Activated T-helper 1 cell treated with anti-CD3 and anti-CD28 coated beads, Interleukin-12 subunit alpha, Interleukin-12 subunit beta, Interleukin-2, Interleukin-4 antibody, amounts not matched to agents 30 ng/mL and 10 ng/mL and 1 ng/mL, durations not matched to agents 14 hours and 24 hours and 36 hours (primary cell): ENCODE measurements around the gene UBE2I. TPM values are rescaled to one million over a fixed set of nuclear protein-coding genes. Genes with fewer than 3 reads are reported as not detected.

ENCODE experiments used
- DNase-seq: peaks from one replicate; pipeline ENCODE4 v3.0.0; 2021; ENCODE audit warnings: low spot score
- H3K27ac Mint-ChIP-seq: one replicate; pipeline ENCODE4 v1.8.0; 2021; ENCODE audit warnings: mild to moderate bottlenecking, mixed read lengths
- H3K27me3 Mint-ChIP-seq: one replicate; pipeline ENCODE4 v1.8.0; 2022; ENCODE audit warnings: mild to moderate bottlenecking, moderate library complexity, mixed read lengths; ENCODE audit not compliant: insufficient read depth
- H3K36me3 Mint-ChIP-seq: one replicate; pipeline ENCODE4 v1.8.0; 2021; ENCODE audit warnings: low read depth, mixed read lengths
- H3K4me1 Mint-ChIP-seq: one replicate; pipeline ENCODE4 v1.8.0; 2021; ENCODE audit warnings: low read depth, mixed read lengths
- H3K4me3 Mint-ChIP-seq: one replicate; pipeline ENCODE4 v1.8.0; 2021; ENCODE audit warnings: mild to moderate bottlenecking, moderate library complexity, mixed read lengths
- H3K9me3 Mint-ChIP-seq: one replicate; pipeline ENCODE4 v1.8.0; 2021; ENCODE audit warnings: mixed read lengths
- intact Hi-C: fragments of 100-400 bp; cut with micrococcal nuclease; formaldehyde crosslinking; loops from one replicate; pipeline ENCODE4 v1.15.1; 2024
- total RNA-seq: library from RNA; stranded (reverse); gene quantifications from 2 replicates; pipeline ENCODE4 v1.2.3, GENCODE V29; 2022

The UBE2I gene
- total RNA-seq, 1 donor from 2014 or later: 257 TPM

DNA sequence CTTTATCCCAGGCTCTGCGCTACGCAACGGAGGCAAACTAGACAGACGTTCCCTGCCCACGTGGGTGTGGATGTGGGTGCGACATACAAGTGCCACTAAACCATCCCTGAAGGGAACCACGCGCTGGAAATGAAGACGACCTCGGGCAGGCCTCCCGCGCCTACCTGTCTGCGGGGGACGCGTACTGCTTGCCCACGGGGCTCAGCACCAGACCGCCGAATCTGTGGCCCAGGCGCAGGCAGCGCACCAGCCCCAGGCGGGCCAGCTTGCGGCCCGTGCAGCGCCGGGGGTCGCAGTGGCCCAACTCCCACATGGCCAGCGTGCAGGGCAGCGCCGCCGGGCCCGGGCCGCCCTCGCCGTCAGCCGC, 41.8 kb downstream of the UBE2I start:
- Mint-ChIP-seq H3K27ac (peak overlapping the region; percentile 48), H3K4me1 (peaks cover 18% of the 10 kb centered on the region), H3K9me3 (no peaks in the 10 kb centered on the region), H3K27me3 (peaks cover 3% of the 10 kb centered on the region), H3K4me3 (peak overlapping the region; percentile 86), H3K36me3 (peaks cover 3% of the 10 kb centered on the region)
- DNase-seq: no peak
- intact Hi-C loops: loop anchor here (1.0 to 5.0 kb wide), 5 partner anchors 8 to 261 kb away; partner anchors contain the start of genes BAIAP3, CRAMP1 and IFT140

DNA sequence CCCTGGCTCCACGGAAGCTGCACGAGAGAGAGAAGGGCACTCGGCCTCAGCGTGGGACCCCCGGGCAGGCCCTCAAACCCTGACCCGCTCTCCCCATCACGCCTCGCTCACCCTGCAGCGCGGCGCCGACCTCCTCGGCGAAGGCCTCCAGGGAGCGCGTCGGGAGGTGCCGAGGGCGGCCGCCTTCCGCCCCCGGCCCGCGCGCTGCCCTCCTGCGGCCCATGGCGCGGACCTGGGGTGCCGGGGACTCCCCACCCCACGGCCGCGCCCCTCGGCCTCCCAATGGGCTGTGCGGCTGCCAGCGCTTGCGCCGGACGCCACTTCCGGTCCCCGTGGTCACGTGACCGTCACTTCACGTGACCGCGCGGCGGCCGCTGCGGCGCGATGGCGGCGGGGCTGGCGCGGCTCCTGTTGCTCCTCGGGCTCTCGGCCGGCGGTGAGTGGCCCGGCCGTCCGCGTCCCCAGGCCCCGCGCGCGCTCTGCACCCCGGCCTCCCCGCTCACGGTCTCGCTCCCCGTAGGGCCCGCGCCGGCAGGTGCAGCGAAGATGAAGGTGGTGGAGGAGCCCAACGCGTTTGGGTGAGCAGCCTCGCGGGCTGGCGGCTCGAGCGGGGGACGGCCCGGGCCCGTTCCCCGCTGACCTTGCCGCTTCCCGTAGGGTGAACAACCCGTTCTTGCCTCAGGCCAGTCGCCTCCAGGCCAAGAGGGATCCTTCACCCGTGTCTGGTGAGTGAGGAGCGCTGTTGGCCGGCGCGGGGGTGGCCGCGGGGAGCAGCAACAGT, 42.3 kb downstream of the UBE2I start, which contains the start of the genes GNPTG and TSR3:
Gene GNPTG, plus strand, starts transcription at position 350 of the 781 bp plus-strand sequence. Its CDS starts 35 bp downstream, at position 385.
Gene TSR3, minus strand, starts transcription at position 297 of the 781 bp plus-strand sequence. Its CDS starts 74 bp downstream, at position 223.
- Mint-ChIP-seq H3K9me3 (no peaks in the 10 kb centered on the region), H3K36me3 (peaks cover 3% of the 10 kb centered on the region), H3K4me3 (peak within 1 kb of the TSS; percentile 90), H3K27ac (peak within 1 kb of the TSS; percentile 83), H3K4me1 (peaks cover 18% of the 10 kb centered on the region), H3K27me3 (peaks cover 3% of the 10 kb centered on the region)
- intact Hi-C loops: loop anchor here (1.0 to 5.0 kb wide), 5 partner anchors 8 to 261 kb away; partner anchors contain the start of genes BAIAP3, CRAMP1 and IFT140
- DNase-seq: peak; percentile 89

DNA sequence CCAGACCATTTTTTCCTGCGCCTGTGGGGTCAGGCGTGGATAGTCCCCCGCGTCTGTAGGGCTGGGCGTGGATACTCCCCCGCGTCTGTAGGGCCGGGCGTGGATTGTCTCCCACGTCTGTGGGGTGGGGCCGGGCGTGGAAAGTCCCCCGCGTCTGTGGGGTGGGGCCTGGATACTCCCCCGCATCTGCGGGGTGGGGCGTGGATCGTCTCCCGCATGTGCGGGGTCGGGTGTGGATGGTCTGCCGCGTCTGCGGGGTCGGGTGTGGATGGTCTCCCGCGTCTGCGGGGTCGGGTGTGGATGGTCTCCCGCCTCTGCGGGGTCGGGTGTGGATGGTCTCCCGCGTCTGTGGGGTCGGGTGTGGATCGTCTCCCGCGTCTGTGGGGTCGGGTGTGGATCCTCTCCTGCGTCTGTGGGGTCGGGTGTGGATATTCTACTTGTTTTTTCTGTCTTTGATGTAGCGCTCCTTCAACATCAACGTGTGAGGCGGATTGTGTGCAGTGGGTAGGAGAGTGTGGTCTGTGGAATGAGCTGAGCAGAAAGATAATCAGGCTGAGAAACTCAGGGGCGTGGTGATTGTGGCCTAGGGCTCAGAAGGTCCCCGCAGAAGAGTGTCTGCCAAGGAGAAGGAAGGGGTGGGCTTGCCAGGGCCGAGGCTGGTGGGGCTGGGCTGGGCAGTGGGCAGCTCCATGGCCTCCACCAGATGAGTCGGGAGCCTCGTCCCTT, 45.5 kb downstream of the UBE2I start:
- Mint-ChIP-seq H3K9me3 (no peaks in the 10 kb centered on the region), H3K4me3 (no peak overlapping the region), H3K4me1 (peaks cover 18% of the 10 kb centered on the region), H3K27me3 (peaks cover 1% of the 10 kb centered on the region), H3K36me3 (peaks cover 3% of the 10 kb centered on the region), H3K27ac (no peak overlapping the region)
- DNase-seq: no peak
- intact Hi-C loops: loop anchor here (5.0 kb wide), 1 partner anchor 257 kb away; the partner anchor contains the start of genes CRAMP1 and IFT140

DNA sequence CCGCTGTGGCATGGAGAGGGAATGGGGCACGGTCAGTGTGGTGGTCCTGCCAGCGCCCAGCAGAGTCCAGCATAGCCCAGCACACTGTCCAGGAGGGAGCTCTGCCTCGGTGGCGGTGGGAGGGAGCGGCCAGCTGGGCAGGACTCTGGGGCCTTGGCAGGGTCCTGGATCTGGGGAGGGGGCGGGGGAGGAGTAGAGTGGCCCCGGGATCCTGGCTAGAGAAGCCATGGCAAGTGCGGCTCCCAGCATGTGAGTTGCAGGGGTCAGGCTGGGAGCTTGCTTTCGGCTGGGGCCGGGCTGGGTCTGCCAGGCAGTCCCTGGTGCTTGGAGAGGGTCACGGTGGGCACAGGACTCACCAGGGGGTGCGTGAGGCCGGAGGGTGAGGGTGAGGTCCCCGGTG, 46.2 kb downstream of the UBE2I start:
- Mint-ChIP-seq H3K27me3 (peaks cover 1% of the 10 kb centered on the region), H3K4me3 (no peak overlapping the region), H3K9me3 (no peaks in the 10 kb centered on the region), H3K4me1 (peaks cover 14% of the 10 kb centered on the region), H3K27ac (no peak overlapping the region), H3K36me3 (no peaks in the 10 kb centered on the region)
- no peak for DNase-seq
- intact Hi-C loops: no loop called here

DNA sequence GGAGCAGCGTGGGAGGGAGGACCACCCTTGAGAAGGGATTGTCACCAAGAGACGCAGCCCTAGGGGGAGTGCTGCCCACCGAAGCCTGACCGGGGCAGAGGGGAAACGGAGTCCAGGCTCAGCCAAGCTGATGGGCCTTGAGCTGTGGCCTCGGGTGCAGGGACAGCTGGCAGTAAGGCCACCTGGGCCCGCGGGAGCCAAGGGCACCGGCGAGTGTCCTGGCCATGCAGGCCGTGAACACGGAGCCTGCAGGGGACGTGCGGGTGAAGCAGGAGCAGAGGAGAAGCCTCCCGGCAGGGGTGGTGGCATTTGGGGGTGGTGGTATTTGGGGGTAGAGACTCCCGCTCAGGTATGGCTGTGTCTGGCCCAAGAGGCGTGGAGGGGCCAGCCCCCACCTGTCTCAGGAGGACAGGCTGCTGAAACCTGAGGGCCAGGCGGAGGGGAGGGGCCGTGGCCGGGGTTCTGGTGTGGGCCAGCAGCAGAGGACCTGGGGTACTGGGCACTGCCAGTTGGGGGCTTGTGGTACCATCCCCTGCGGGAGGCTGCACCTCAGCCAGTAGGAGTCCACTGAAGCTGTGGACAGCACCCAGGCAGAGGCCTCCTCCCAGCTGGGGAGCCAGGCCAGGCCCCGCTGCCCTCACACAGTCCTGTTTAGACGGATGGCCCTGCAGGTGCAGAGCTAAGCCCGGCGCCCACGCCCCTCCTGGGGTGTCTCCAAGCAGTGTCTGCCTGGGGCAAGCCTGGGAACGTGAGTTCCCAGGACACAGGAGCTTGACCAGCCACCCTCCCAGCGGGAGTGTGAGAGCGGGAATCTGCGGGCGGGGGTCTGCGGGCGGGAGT, 46.8 kb downstream of the UBE2I start:
- H3K36me3 Mint-ChIP-seq: no peaks in the 10 kb centered on the region

DNA sequence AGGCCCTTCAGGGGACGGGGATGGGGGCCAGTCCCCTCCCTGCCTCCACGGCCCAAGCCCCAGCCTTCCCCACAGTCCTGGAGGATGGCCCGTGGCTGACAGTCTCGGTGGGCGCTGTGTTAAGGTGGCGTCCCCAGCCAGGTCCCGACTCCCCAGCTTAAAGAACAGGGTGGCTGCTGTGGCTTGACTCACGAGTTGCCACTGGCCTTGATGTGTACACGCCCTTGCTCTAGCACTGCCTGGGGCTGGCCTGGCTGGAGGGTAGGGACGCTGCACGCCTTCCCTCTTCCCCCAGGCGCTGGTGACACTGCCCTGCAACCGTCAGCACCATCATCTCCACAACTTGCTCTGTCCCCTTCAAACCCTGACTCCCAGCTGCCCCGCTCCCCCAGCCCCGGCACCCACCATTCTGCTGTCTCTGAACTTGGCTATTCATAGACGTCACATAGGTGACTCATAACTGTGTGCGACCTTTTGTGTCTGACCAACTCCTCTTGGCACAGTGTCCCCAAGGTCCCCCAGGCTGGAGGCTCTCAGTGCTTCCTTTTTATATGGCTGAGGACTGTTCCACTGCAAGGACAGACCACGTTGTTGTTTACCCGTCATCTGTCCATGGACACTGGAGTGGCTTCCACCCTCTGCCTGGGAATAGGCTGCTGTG, 48.6 kb downstream of the UBE2I start:
- Mint-ChIP-seq H3K36me3 (no peaks in the 10 kb centered on the region), H3K27me3 (peaks cover 1% of the 10 kb centered on the region), H3K9me3 (no peaks in the 10 kb centered on the region), H3K4me1 (peaks cover 6% of the 10 kb centered on the region), H3K27ac (no peak overlapping the region), H3K4me3 (no peak overlapping the region)
- intact Hi-C loops: no loop called here
- DNase-seq: no peak

More for the DNA sequence above, 46.8 kb downstream of the UBE2I start:
- no peaks in the 10 kb centered on the region for H3K9me3 Mint-ChIP-seq
- peaks cover 12% of the 10 kb centered on the region for H3K4me1 Mint-ChIP-seq
- intact Hi-C loops: no loop called here
- no peak overlapping the region for H3K27ac Mint-ChIP-seq
- H3K4me3 Mint-ChIP-seq: no peak overlapping the region
- no peak for DNase-seq
- H3K27me3 Mint-ChIP-seq: peaks cover 1% of the 10 kb centered on the region

DNA sequence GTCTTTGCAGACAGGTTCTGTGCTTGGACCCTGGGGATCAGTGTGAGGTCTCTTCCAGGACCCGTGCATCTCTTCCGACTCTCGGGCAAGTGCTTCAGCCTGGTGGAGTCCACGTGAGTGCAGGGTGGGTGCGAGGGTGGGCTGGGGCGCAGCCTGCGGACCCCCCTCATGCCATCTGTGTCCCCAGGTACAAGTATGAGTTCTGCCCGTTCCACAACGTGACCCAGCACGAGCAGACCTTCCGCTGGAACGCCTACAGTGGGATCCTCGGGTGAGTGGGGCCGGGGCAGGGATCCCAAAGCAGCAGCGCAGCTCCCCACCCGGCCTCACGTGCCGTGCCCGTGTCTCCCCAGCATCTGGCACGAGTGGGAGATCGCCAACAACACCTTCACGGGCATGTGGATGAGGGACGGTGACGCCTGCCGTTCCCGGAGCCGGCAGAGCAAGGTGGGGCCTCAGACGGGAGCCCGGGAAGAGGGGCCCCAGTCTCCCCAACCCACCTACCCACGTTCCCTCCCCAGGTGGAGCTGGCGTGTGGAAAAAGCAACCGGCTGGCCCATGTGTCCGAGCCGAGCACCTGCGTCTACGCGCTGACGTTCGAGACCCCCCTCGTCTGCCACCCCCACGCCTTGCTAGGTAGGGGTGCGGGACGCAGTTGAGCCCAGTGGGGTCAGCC, 52.4 kb downstream of the UBE2I start:
- Mint-ChIP-seq H3K4me3 (no peak overlapping the region), H3K36me3 (peaks cover 5% of the 10 kb centered on the region), H3K4me1 (no peaks in the 10 kb centered on the region), H3K9me3 (no peaks in the 10 kb centered on the region), H3K27ac (no peak overlapping the region), H3K27me3 (no peaks in the 10 kb centered on the region)
- intact Hi-C loops: loop anchor here (2.0 to 5.0 kb wide), 2 partner anchors 47 to 175 kb away; no protein-coding TSS in a partner anchor
- DNase-seq: no peak

DNA sequence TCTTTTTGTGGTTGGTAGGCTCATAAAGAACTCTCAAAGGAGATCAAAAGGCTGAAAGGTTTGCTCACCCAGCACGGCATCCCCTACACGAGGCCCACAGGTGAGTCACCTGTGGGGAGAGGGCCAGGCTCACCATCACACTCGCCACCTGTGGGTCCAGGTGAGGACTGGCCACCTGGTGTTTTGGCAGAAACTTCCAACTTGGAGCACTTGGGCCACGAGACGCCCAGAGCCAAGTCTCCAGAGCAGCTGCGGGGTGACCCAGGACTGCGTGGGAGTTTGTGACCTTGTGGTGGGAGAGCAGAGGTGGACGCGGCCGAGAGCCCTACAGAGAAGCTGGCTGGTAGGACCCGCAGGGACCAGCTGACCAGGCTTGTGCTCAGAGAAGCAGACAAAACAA, 53.4 kb downstream of the UBE2I start:
- Mint-ChIP-seq H3K27ac (no peak overlapping the region), H3K9me3 (no peaks in the 10 kb centered on the region), H3K36me3 (peaks cover 5% of the 10 kb centered on the region), H3K27me3 (no peaks in the 10 kb centered on the region), H3K4me3 (no peak overlapping the region), H3K4me1 (no peaks in the 10 kb centered on the region)
- intact Hi-C loops: loop anchor here (1.0 to 5.0 kb wide), 3 partner anchors 46 to 174 kb away; partner anchors contain the start of gene UNKL
- no peak for DNase-seq

DNA sequence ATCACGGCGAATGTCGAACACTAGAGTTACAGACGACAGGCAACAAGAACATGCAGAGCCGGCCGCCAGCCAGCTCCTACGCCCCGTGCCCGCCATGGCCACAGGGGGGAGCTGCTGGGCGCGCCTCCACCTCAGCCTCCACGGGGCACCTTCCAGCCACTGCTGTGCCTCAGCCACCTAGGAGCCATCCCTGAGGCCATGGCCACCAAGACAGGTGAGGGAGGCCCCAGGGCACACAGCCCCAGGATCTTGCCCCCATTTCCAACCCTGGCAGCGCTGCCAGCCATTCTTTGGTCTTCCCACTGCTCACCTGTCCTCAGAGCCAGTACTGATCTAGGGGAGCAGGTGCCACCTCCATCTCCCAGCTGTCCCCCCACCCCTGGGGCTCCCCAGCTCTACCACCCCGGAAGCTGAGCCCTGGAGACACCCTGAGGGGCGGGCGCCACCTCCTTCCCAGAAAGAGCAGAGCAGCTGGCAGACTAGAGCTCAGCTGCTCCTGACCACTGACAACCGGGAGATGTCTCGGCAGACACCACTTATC, 54.1 kb downstream of the UBE2I start:
- intact Hi-C loops: loop anchor here (1.0 to 5.0 kb wide), 3 partner anchors 45 to 174 kb away; partner anchors contain the start of gene UNKL
- Mint-ChIP-seq H3K27ac (no peak overlapping the region), H3K4me1 (no peaks in the 10 kb centered on the region), H3K9me3 (no peaks in the 10 kb centered on the region), H3K27me3 (no peaks in the 10 kb centered on the region), H3K36me3 (peaks cover 5% of the 10 kb centered on the region), H3K4me3 (no peak overlapping the region)
- DNase-seq: peak; percentile 53

DNA sequence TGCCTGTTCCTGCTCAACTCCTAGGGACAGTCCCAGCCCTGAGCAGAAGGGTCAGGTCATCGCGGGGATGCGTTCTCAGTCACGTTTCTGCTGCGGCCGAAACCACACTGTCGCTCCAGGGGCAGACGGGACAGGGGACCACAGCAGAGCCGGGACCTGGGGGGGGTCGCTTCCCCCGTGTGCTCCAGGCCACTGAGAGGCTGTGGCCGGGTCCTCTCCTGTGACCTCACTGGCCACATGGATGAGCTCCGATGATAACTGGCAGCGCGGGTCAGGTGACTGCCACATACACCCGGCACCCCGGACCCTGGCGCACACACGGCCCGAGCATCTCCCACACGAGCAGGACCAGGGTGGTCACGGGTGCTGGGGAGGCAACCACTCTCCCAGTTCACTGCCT, 55.1 kb downstream of the UBE2I start:
- intact Hi-C loops: loop anchor here (5.0 kb wide), 1 partner anchor 173 kb away; no protein-coding TSS in a partner anchor
- Mint-ChIP-seq H3K4me3 (no peak overlapping the region), H3K4me1 (no peaks in the 10 kb centered on the region), H3K27me3 (no peaks in the 10 kb centered on the region), H3K36me3 (peaks cover 5% of the 10 kb centered on the region), H3K9me3 (no peaks in the 10 kb centered on the region), H3K27ac (no peak overlapping the region)
- DNase-seq: no peak

DNA sequence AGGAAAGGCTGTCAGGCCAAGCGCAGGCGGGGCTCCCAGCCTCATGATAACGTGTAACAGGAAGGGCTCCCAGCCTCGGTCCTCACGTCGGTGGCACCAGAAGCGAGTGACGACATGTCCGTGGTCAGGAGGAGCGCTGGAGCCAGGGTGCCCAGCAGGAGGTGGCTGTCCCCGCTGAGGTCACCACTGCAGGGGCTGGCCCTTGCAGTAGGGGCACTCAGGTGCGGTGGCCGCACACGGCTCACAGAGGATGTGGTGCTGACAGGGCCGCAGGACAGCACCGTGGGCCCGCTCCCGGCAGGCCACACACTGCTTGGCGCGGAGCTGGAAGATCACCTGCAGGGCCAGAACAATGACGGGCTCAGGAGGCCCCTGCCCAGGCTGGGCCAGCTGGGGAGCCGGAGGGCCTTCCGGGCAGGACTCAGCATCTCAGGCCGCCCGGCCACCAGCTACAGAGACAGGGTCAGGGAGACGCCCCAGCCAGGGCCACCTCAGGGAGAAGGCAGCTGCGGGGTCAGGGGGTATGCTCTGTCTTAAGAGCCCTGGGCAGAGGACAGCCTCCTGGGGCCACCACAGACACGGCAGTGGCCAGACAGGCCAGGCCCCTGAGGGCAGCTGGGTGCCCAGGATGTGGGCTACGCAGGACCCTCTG, 56.8 kb downstream of the UBE2I start:
- Mint-ChIP-seq H3K27ac (no peak overlapping the region), H3K4me3 (no peak overlapping the region), H3K27me3 (no peaks in the 10 kb centered on the region), H3K36me3 (peaks cover 5% of the 10 kb centered on the region), H3K9me3 (no peaks in the 10 kb centered on the region), H3K4me1 (no peaks in the 10 kb centered on the region)
- intact Hi-C loops: no loop called here
- DNase-seq: no peak
